Measurements from ENCODE around the gene SLC35F3.

SLC35F3 gene

DNA sequence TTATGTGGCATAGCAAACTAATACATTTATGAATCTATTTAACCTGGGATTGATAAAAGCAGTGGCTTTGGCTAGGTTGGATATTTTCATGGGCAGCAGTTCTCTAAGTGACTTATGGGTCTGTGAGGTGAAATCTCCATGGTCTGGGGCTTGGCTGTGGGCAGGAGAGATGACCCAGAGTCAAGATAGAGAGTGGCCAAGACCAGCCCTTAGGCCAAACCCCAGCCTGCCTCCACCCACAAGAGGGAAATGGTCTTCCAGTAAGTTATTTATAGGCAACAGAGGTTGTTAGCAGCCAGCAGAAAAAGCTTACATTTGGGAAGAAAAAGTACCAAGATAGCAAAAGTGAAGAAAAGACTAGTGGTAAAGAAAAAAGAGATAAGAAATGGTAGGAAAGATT lies 61.4 kb downstream of the SLC35F3 start:
- DNase-seq (ENCODE audit: extremely low read depth, low read depth), result no peak
- TF ChIP-seq, protein P1, sequence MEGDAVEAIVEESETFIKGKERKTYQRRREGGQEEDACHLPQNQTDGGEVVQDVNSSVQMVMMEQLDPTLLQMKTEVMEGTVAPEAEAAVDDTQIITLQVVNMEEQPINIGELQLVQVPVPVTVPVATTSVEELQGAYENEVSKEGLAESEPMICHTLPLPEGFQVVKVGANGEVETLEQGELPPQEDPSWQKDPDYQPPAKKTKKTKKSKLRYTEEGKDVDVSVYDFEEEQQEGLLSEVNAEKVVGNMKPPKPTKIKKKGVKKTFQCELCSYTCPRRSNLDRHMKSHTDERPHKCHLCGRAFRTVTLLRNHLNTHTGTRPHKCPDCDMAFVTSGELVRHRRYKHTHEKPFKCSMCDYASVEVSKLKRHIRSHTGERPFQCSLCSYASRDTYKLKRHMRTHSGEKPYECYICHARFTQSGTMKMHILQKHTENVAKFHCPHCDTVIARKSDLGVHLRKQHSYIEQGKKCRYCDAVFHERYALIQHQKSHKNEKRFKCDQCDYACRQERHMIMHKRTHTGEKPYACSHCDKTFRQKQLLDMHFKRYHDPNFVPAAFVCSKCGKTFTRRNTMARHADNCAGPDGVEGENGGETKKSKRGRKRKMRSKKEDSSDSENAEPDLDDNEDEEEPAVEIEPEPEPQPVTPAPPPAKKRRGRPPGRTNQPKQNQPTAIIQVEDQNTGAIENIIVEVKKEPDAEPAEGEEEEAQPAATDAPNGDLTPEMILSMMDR (IDR thresholded peaks at IDR 0.05; ENCODE audit: low read depth, low read length), result no peak

DNA sequence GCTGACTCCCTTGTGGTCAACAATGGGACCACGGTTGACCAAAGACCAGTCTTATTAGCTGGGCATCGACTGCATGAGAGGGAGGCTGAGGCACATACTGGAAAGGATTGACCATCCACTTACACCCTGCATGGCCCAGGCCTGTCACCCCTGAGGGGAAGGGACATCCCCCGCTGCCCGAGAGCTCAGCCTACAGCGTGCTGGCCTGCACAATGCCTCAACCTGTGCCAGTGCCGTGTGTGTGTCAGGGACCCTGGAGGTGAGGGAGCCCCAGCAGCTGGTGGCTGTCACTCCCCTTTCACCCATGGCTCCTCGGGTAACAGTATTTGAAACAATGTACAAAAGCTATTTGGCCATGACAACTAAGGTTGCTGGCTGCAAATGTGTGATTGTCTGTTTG lies 67.3 kb downstream of the SLC35F3 start:
- no peak for DNase-seq (ENCODE audit: extremely low read depth, low read depth)

DNA sequence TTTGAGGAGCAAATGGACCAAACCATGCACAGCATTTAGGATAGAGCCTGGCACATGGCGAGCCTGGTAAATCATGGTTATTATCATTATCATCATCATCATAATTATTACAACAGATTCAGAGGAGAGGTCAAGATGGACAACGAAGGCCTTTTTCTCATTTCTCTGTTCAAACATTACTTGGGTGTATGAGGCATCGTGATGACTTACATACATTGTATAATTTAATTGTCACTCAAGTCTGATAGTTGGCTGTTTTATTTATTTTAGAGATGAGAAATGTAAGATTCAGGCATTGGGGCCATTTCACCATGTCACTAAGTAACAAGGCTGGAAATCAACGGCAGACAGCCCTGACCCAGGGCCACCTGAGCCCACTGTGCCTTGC lies 68.1 kb downstream of the SLC35F3 start:
- DNase-seq (ENCODE audit: extremely low read depth, low read depth), result no peak
- TF ChIP-seq, protein P1 (IDR thresholded peaks at IDR 0.05; ENCODE audit: low read depth, low read length), result no peak

More for the DNA sequence above, 67.3 kb downstream of the SLC35F3 start:
- TF ChIP-seq, protein P1 (IDR thresholded peaks at IDR 0.05; ENCODE audit: low read depth, low read length), result no peak

DNA sequence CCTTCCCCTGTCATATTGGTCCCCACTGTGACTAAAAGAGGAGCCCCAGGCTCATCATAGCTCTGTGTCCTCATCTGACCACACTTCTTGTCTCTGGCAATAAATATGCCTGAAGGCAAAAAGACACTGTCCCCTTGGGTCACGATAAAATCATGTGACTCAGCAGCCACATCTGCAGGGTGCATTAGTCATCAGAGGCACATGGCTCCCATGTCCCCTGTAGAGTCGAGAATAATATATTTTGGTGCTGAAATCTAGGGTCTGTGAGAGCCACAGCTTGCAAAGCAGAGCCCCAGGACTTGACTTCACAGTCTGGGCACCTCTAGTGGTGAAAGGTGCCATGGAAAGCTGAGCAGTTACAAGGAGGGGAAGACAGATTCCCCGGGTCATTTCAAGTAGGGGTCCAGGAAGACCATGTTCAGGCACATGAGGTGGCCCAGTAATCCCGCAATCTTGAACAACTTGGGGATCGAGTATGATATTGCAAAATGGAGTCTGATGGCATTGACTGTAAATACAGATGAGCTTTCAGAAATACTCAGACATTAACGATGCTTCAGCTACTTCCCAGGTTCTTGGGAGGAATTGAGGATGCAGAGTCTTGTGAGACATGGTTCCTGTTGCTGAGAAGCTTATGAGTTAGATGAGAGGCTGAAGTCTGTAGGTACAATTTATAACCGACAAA lies 68.6 kb downstream of the SLC35F3 start:
- TF ChIP-seq, protein P1 (IDR thresholded peaks at IDR 0.05; ENCODE audit: low read depth, low read length), result no peak
- no peak for DNase-seq (ENCODE audit: extremely low read depth, low read depth)

DNA sequence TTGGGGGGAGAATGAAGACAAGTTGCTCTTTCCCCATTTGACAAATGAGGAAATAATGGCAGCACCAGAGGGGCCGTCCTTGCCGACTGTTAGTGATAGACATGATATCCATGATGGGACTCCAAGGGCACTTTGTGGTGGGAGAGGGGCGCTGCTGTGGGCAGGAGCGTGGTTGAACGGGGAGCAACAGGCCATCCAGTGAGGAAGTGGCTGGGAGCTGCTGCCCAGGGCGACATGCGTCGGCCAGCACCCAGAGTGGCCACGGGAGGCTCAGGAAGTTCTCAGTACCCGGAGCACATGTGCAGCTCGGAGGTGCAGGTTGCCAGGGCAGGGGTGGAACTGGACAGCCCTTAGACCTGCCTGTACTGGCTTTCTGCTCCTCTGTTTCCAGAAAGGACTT lies 71.0 kb downstream of the SLC35F3 start:
- TF ChIP-seq, protein P1 (IDR thresholded peaks at IDR 0.05; ENCODE audit: low read depth, low read length), result no peak
- DNase-seq (ENCODE audit: extremely low read depth, low read depth), result no peak

DNA sequence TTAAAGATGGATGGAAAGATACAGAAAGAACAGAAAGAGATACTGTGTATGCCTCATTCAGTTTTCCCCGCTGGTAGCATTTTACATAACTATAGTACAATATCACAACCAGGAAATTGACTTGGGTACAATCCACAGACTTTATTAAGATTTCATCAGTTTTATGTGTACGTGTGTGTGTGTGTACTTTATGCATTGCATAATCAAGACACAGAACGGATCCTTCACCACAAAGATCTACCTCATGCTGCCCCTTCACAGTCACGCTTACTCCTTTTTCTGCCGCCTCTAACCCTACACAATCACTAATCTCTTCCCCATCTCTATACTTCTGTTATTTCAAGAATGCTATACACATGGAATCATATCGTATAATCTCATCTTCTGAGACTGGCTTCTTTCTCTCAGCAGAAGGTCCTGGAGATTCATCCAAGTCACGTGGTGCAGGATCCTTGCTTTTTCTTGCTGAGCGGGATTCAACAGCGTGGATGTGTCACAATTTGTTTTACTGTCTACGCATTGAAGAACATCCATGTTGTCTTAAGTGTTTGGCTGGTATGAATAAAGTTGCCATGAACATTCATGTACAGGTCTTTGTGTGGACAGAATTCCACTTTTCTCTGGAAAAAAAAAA lies 76.7 kb downstream of the SLC35F3 start:
- no peak for DNase-seq (ENCODE audit: extremely low read depth, low read depth)
- TF ChIP-seq, protein P1 (IDR thresholded peaks at IDR 0.05; ENCODE audit: low read depth, low read length), result no peak

DNA sequence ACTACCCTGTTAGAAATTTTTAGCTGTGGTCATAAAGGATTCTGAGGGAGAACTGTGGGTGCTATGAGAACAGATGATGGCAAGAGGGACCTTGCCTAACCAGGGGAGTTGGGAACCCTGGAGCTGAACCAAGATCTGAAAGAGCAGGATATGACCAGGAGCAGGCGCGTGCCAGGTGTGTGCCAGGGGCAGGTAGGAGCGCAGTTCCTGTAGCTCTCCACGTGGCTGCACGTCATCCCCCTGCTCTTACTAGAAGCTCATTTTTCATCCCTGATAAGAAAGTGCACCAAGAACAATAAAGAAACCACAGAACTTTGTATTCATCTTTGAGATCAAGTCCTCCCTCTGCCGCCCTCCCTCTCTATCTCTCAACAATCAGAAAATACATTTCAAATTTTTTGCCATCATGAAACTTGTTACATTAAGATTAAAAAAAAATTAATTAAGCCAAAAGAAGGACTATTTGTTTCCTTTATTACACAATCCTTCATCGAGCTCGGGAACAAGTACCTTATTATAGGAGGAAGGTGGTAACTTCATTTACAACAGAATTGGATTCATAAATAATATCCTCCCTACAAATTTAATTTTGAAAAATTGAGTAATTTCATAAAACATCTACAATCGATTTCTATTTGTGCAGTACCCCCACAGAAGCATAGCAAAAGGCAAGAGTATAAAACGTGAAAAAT lies 78.5 kb downstream of the SLC35F3 start:
- TF ChIP-seq, protein P1 (IDR thresholded peaks at IDR 0.05; ENCODE audit: low read depth, low read length), result no peak

More for the DNA sequence above, 78.5 kb downstream of the SLC35F3 start:
- DNase-seq (ENCODE audit: extremely low read depth, low read depth), result no peak
